Endodermal cell (in vitro differentiated cells): ENCODE data around the gene EEF1B2. TPM values are rescaled to one million over a fixed set of nuclear protein-coding genes. Genes with fewer than 3 reads are reported as not detected.
"Not testable (repeated sequence)": the region's sequence is repeated elsewhere in the genome, so short reads cannot be mapped to it uniquely, and the experiment has no call there.

ENCODE experiments used
- DNase-seq: peaks from one replicate; pipeline ENCODE4 v3.0.0-alpha.2; 2017
- H3K27ac ChIP-seq: 2 replicates; pipeline ENCODE4 v1.5.1; 2013; ENCODE audit warnings: mild to moderate bottlenecking, low read depth, low read length, moderate library complexity
- H3K27me3 ChIP-seq: 2 replicates; pipeline ENCODE4 v1.6.1; 2013; ENCODE audit warnings: mild to moderate bottlenecking, low read length, moderate library complexity; ENCODE audit not compliant: insufficient read depth, control insufficient read depth, poor library complexity, severe bottlenecking
- H3K36me3 ChIP-seq: 2 replicates; pipeline ENCODE4 v1.7.0; 2013; ENCODE audit warnings: mild to moderate bottlenecking, low read length, moderate library complexity; ENCODE audit not compliant: control insufficient read depth, insufficient read depth
- H3K4me1 ChIP-seq: one replicate; pipeline ENCODE4 v1.7.0; 2013; ENCODE audit warnings: low read length; ENCODE audit not compliant: control insufficient read depth, insufficient read depth
- H3K4me3 ChIP-seq: 2 replicates; pipeline ENCODE4 v1.5.1; 2013; ENCODE audit warnings: mild to moderate bottlenecking, low read length, moderate library complexity
- H3K9ac ChIP-seq: 2 replicates; pipeline ENCODE4 v1.6.1; 2013; ENCODE audit warnings: mild to moderate bottlenecking, low read length, moderate library complexity; ENCODE audit not compliant: poor library complexity, severe bottlenecking; ENCODE audit errors: extremely low read depth
- H3K9me3 ChIP-seq: 2 replicates; pipeline ENCODE4 v1.6.1; 2013; ENCODE audit warnings: mild to moderate bottlenecking, low read length, moderate library complexity; ENCODE audit not compliant: control insufficient read depth
- H3K27ac Mint-ChIP-seq: 2 replicates; pipeline ENCODE4 v1.8.0; 2020; ENCODE audit warnings: mixed read lengths
- H3K27me3 Mint-ChIP-seq: 2 replicates; pipeline ENCODE4 v1.8.0; 2021; ENCODE audit warnings: mild to moderate bottlenecking, mixed read lengths; ENCODE audit not compliant: insufficient read depth
- H3K36me3 Mint-ChIP-seq: 2 replicates; pipeline ENCODE4 v1.8.0; 2020; ENCODE audit warnings: low read depth, mixed read lengths
- H3K4me1 Mint-ChIP-seq: 2 replicates; pipeline ENCODE4 v1.8.0; 2020; ENCODE audit warnings: mixed read lengths
- H3K4me3 Mint-ChIP-seq: 2 replicates; pipeline ENCODE4 v1.8.0; 2020; ENCODE audit warnings: mild to moderate bottlenecking, moderate library complexity, mixed read lengths
- H3K9me3 Mint-ChIP-seq: 2 replicates; pipeline ENCODE4 v1.8.0; 2020; ENCODE audit warnings: mild to moderate bottlenecking, mixed read lengths
- CTCF ChIP-seq: fragments of 200-600 bp; sonication (generic); conservative IDR thresholded peaks from 2 replicates; pipeline ENCODE4 v1.5.0; 2021; ENCODE audit warnings: antibody characterized with exemption, mild to moderate bottlenecking
- WGBS, 2 experiments: methylation state at CpG; one replicate each; pipeline versions ENCODE4 v1.1.5 to v1.1.7; 2013; ENCODE audit warnings: missing lambda C conversion rate in 2 of 2, mixed read lengths in 1 of 2; ENCODE audit not compliant: insufficient coverage in 1 of 2, insufficient read length in 1 of 2; 5-methylcytosine and 5-hydroxymethylcytosine counted together
- total RNA-seq, 2 donors: library from RNA; stranded (reverse); fragmentation: NEBNext Ultra II Directional in 1 of 2; extraction: Animal tissue kit (Norgen Biotek cat#: 25700) in 1 of 2; gene quantifications; 2 replicates in 1 of 2; 3 replicates in 1 of 2; pipeline ENCODE4 v1.2.1, GENCODE V29; 2021

EEF1B2 gene
- total RNA-seq, 2 donors from 2014 or later: 518 to 562 TPM

- no peak for DNase-seq
Measured at GRCh38 chr2:206112846-206113547, 46.7 kb upstream of the EEF1B2 start.

GRCh38 chr2:206115026-206115578 lies 44.6 kb upstream of the EEF1B2 start:
- Mint-ChIP-seq H3K4me1 (no peaks in the 10 kb centered on the region), H3K27me3 (no peaks in the 10 kb centered on the region), H3K4me3 (no peak overlapping the region), H3K27ac (no peak overlapping the region), H3K36me3 (peaks cover 36% of the 10 kb centered on the region), H3K9me3 (no peaks in the 10 kb centered on the region)
- 98 to 100% methylated on average over 2 of the region's 3 CpGs for WGBS, 2 experiments
- Histone ChIP-seq H3K27ac (no peak overlapping the region), H3K9ac (no peak overlapping the region), H3K36me3 (peaks cover 14% of the 10 kb centered on the region), H3K4me3 (no peak overlapping the region), H3K9me3 (no peaks in the 10 kb centered on the region), H3K27me3 (no peaks in the 10 kb centered on the region), H3K4me1 (no peaks in the 10 kb centered on the region)
- no peak for DNase-seq
- TF ChIP-seq CTCF: no peak

More at GRCh38 chr2:206112846-206113547, 46.7 kb upstream of the EEF1B2 start:
- Mint-ChIP-seq H3K27ac (no peak overlapping the region), H3K27me3 (no peaks in the 10 kb centered on the region), H3K9me3 (no peaks in the 10 kb centered on the region), H3K4me1 (no peaks in the 10 kb centered on the region), H3K36me3 (peaks cover 27% of the 10 kb centered on the region), H3K4me3 (no peak overlapping the region)
- no peak for TF ChIP-seq CTCF
- Histone ChIP-seq H3K4me1 (no peaks in the 10 kb centered on the region), H3K9ac (no peak overlapping the region), H3K4me3 (no peak overlapping the region), H3K36me3 (peaks cover 10% of the 10 kb centered on the region), H3K9me3 (no peaks in the 10 kb centered on the region), H3K27ac (no peak overlapping the region), H3K27me3 (no peaks in the 10 kb centered on the region)
- 91 to 92% methylated on average over 5 to 7 of the region's 7 CpGs for WGBS, 2 experiments

GRCh38 chr2:206116278-206116677 lies 43.4 kb upstream of the EEF1B2 start:
- TF ChIP-seq CTCF: no peak
- no peak overlapping the region for H3K4me3 Mint-ChIP-seq
- H3K9me3 ChIP-seq: peaks cover 5% of the 10 kb centered on the region
- no peaks in the 10 kb centered on the region for H3K4me1 ChIP-seq
- WGBS, 2 experiments: 93 to 98% methylated on average over 21 of the region's 21 CpGs
- no peak overlapping the region for H3K9ac ChIP-seq
- no peaks in the 10 kb centered on the region for H3K4me1 Mint-ChIP-seq
- no peaks in the 10 kb centered on the region for H3K27me3 ChIP-seq
- H3K36me3 ChIP-seq: peaks cover 26% of the 10 kb centered on the region
- no peaks in the 10 kb centered on the region for H3K27me3 Mint-ChIP-seq
- DNase-seq: no peak
- no peak overlapping the region for H3K4me3 ChIP-seq
- H3K27ac Mint-ChIP-seq: no peak overlapping the region
- no peak overlapping the region for H3K27ac ChIP-seq
- peaks cover 47% of the 10 kb centered on the region for H3K36me3 Mint-ChIP-seq
- peaks cover 4% of the 10 kb centered on the region for H3K9me3 Mint-ChIP-seq

- H3K9ac ChIP-seq, H3K27me3 Mint-ChIP-seq, H3K4me1 Mint-ChIP-seq, H3K4me1 ChIP-seq, H3K27ac Mint-ChIP-seq, H3K27ac ChIP-seq, H3K9me3 Mint-ChIP-seq, H3K27me3 ChIP-seq, H3K4me3 Mint-ChIP-seq, H3K4me3 ChIP-seq, DNase-seq: not testable (repeated sequence)
- peaks cover 68% of the 10 kb centered on the region for H3K36me3 Mint-ChIP-seq
- Histone ChIP-seq H3K9me3 (peaks cover 15% of the 10 kb centered on the region), H3K36me3 (peaks cover 73% of the 10 kb centered on the region)
- 80 to 99% methylated on average over 1 to 3 of the region's 3 CpGs for WGBS, 2 experiments
Measured at GRCh38 chr2:206122569-206122968, 37.1 kb upstream of the EEF1B2 start.
